ENCODE data around the gene SAMMSON. TPM values are rescaled to one million over a fixed set of nuclear protein-coding genes. Genes with fewer than 3 reads are reported as not detected.

SAMMSON gene
- total and polyA plus RNA-seq, 4 donors = 0.12 TPM; not detected in 3

- H3K27me3 ChIP-seq (ENCODE audit: control insufficient read depth in 3 of 3, insufficient read depth in 3 of 3, low read length in 2 of 3) = no peaks in the 10 kb centered on the region
- ATAC-seq (ENCODE audit: insufficient read depth, low FRiP score) (no peak), DNase-seq (peak in 2 of 3 donors; percentile 47 to 71)
- TF ChIP-seq, protein P1, sequence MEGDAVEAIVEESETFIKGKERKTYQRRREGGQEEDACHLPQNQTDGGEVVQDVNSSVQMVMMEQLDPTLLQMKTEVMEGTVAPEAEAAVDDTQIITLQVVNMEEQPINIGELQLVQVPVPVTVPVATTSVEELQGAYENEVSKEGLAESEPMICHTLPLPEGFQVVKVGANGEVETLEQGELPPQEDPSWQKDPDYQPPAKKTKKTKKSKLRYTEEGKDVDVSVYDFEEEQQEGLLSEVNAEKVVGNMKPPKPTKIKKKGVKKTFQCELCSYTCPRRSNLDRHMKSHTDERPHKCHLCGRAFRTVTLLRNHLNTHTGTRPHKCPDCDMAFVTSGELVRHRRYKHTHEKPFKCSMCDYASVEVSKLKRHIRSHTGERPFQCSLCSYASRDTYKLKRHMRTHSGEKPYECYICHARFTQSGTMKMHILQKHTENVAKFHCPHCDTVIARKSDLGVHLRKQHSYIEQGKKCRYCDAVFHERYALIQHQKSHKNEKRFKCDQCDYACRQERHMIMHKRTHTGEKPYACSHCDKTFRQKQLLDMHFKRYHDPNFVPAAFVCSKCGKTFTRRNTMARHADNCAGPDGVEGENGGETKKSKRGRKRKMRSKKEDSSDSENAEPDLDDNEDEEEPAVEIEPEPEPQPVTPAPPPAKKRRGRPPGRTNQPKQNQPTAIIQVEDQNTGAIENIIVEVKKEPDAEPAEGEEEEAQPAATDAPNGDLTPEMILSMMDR (IDR thresholded peaks at IDR 0.05; ENCODE audit: control extremely low read depth, extremely low read depth) = no peak
- no peak overlapping the region for H3K4me3 ChIP-seq
- no peak overlapping the region for H3K27ac ChIP-seq (ENCODE audit: low read depth in 1 of 2, low read length in 1 of 2)
- H3K36me3 ChIP-seq (ENCODE audit: control insufficient read depth in 4 of 4, insufficient read depth in 4 of 4, low read length in 4 of 4) = peaks cover 0 to 28% (median 10%) of the 10 kb centered on the region in 4 donors
- 89 to 90% methylated on average over 5 of the region's 5 CpGs for WGBS, 2 donors
- peaks cover 0 to 4% (median 0%) of the 10 kb centered on the region in 5 donors for H3K4me1 ChIP-seq (ENCODE audit: control insufficient read depth in 5 of 5, insufficient read depth in 5 of 5, low read length in 5 of 5)
- no peaks in the 10 kb centered on the region for H3K9me3 ChIP-seq (ENCODE audit: control insufficient read depth in 4 of 4, insufficient read depth in 3 of 4, low read length in 3 of 4)
- H3K9ac ChIP-seq (ENCODE audit: insufficient read depth in 1 of 2, low read length in 2 of 2) = no peak overlapping the region
Observed at GRCh38 chr3:69961706-69962439, 37.7 kb upstream of the SAMMSON start.

DNA sequence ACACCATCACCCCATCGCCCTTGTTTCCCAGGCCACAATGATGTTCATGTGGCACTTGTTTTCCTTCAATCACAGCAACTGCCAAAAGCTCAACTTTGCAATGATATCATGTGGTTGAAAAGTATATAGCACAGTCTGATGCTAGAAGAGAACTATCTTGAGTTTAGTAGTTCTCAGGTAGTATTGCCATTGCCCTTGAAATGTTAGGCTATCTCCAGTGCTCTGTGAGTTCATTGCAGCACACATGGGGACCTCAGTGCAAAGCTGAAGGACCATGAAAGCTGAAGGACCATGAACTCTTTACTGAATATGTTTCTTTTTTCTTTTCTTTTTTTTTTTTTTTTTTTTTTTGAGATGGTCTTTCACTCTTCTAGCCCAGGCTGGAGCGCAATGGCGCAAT is 35.9 kb upstream of the SAMMSON start:
- no peak for ATAC-seq (ENCODE audit: insufficient read depth, low FRiP score)
- Histone ChIP-seq H3K4me1 (ENCODE audit: control insufficient read depth in 5 of 5, insufficient read depth in 5 of 5, low read length in 5 of 5) (peaks cover 0 to 4% (median 0%) of the 10 kb centered on the region in 5 donors), H3K36me3 (ENCODE audit: control insufficient read depth in 4 of 4, insufficient read depth in 4 of 4, low read length in 4 of 4) (peaks cover 0 to 23% (median 10%) of the 10 kb centered on the region in 4 donors), H3K27ac (ENCODE audit: low read depth in 1 of 2, low read length in 1 of 2) (no peak overlapping the region), H3K4me3 (no peak overlapping the region), H3K9ac (ENCODE audit: insufficient read depth in 1 of 2, low read length in 2 of 2) (no peak overlapping the region), H3K27me3 (ENCODE audit: control insufficient read depth in 3 of 3, insufficient read depth in 3 of 3, low read length in 2 of 3) (no peaks in the 10 kb centered on the region), H3K9me3 (ENCODE audit: control insufficient read depth in 4 of 4, insufficient read depth in 3 of 4, low read length in 3 of 4) (no peaks in the 10 kb centered on the region)
- TF ChIP-seq, protein P1 (IDR thresholded peaks at IDR 0.05; ENCODE audit: control extremely low read depth, extremely low read depth) = no peak
- no peak for DNase-seq
- 98 to 99% methylated on average over 3 of the region's 3 CpGs for WGBS, 2 donors

- ATAC-seq (ENCODE audit: insufficient read depth, low FRiP score) (no peak), DNase-seq (no peak)
- Histone ChIP-seq H3K27ac (ENCODE audit: low read depth in 1 of 2, low read length in 1 of 2) (no peak overlapping the region), H3K27me3 (ENCODE audit: control insufficient read depth in 3 of 3, insufficient read depth in 3 of 3, low read length in 2 of 3) (no peaks in the 10 kb centered on the region), H3K9me3 (ENCODE audit: control insufficient read depth in 4 of 4, insufficient read depth in 3 of 4, low read length in 3 of 4) (no peaks in the 10 kb centered on the region), H3K4me1 (ENCODE audit: control insufficient read depth in 5 of 5, insufficient read depth in 5 of 5, low read length in 5 of 5) (peaks cover 0 to 4% (median 0%) of the 10 kb centered on the region in 5 donors), H3K4me3 (no peak overlapping the region), H3K9ac (ENCODE audit: insufficient read depth in 1 of 2, low read length in 2 of 2) (no peak overlapping the region), H3K36me3 (ENCODE audit: control insufficient read depth in 4 of 4, insufficient read depth in 4 of 4, low read length in 4 of 4) (peaks cover 0 to 10% (median 4%) of the 10 kb centered on the region in 4 donors)
- TF ChIP-seq, protein P1 (IDR thresholded peaks at IDR 0.05; ENCODE audit: control extremely low read depth, extremely low read depth) = no peak
- WGBS, 2 donors = 93% methylated on average over 6 of the region's 6 CpGs
Observed at GRCh38 chr3:69967156-69967555, 32.4 kb upstream of the SAMMSON start.
